Activated T-helper 2 cell treated with anti-CD3 and anti-CD28 coated beads, Interferon-gamma antibody, Interleukin-2, Interleukin-4, amounts not matched to agents 10 μg/mL and 5 μg/mL and 100 μg/mL, durations not matched to agents 14 hours and 24 hours and 36 hours (primary cell): ENCODE results near the gene ZSCAN22. TPM values are rescaled to one million over a fixed set of nuclear protein-coding genes. Genes with fewer than 3 reads are reported as not detected.
A peak's percentile ranks its signal among the peaks of the same experiment; 100 is the strongest.

Experiments
- DNase-seq: peaks from one replicate; pipeline ENCODE4 v3.0.0; 2021; ENCODE audit warnings: low spot score
- H3K27ac Mint-ChIP-seq: one replicate; pipeline ENCODE4 v1.8.0; 2021; ENCODE audit warnings: mixed read lengths
- H3K27me3 Mint-ChIP-seq: one replicate; pipeline ENCODE4 v1.8.0; 2021; ENCODE audit warnings: low read depth, mixed read lengths
- H3K36me3 Mint-ChIP-seq: one replicate; pipeline ENCODE4 v1.8.0; 2021; ENCODE audit warnings: low read depth, mixed read lengths
- H3K4me1 Mint-ChIP-seq: one replicate; pipeline ENCODE4 v1.8.0; 2021; ENCODE audit warnings: low read depth, mixed read lengths
- H3K4me3 Mint-ChIP-seq: one replicate; pipeline ENCODE4 v1.8.0; 2021; ENCODE audit warnings: low read depth, mild to moderate bottlenecking, moderate library complexity, mixed read lengths
- H3K9me3 Mint-ChIP-seq: one replicate; pipeline ENCODE4 v1.8.0; 2021; ENCODE audit warnings: mixed read lengths
- intact Hi-C: fragments of 100-400 bp; cut with micrococcal nuclease; formaldehyde crosslinking; loops from one replicate; pipeline ENCODE4 v1.15.1; 2023
- total RNA-seq: library from RNA; stranded (reverse); gene quantifications from 2 replicates; pipeline ENCODE4 v1.2.3, GENCODE V29; 2022

Gene ZSCAN22
- total RNA-seq, 1 donor from 2014 or later, result 4.9 TPM

- peak overlapping the region; percentile 96 for H3K4me3 Mint-ChIP-seq
These were observed 60.8 kb downstream of the ZSCAN22 start for GRCh38 chr19:58387338-58388174.

GRCh38 chr19:58388175-58388526 is 61.4 kb downstream of the ZSCAN22 start:
- intact Hi-C loops, result loop anchor here (10.0 kb wide), 1 partner anchor 163 kb away; the partner anchor contains the start of gene ZNF544
- Mint-ChIP-seq H3K4me1 (peaks cover 22% of the 10 kb centered on the region), H3K4me3 (peak overlapping the region; percentile 96), H3K27me3 (no peaks in the 10 kb centered on the region), H3K36me3 (peaks cover 50% of the 10 kb centered on the region), H3K9me3 (no peaks in the 10 kb centered on the region), H3K27ac (peak overlapping the region; percentile 94)
- no peak for DNase-seq

More at GRCh38 chr19:58387338-58388174, 60.8 kb downstream of the ZSCAN22 start:
- no peaks in the 10 kb centered on the region for H3K9me3 Mint-ChIP-seq
- no peaks in the 10 kb centered on the region for H3K27me3 Mint-ChIP-seq
- peaks cover 45% of the 10 kb centered on the region for H3K36me3 Mint-ChIP-seq
- peaks cover 24% of the 10 kb centered on the region for H3K4me1 Mint-ChIP-seq
- peak overlapping the region; percentile 94 for H3K27ac Mint-ChIP-seq
- no peak for DNase-seq
- intact Hi-C loops, result loop anchor here (1.0 to 10.0 kb wide), 5 partner anchors 21 to 205 kb away; partner anchors contain the start of genes ZBTB45, ZNF274, ZNF324B and ZNF544

Other genes with a start within 250 kb of the ZSCAN22 start
- gene ZSCAN18, start 228.8 kb upstream of the ZSCAN22 start, total RNA-seq, result 3.0 TPM in 2 replicates
- gene ZNF329, start 176.2 kb upstream of the ZSCAN22 start, total RNA-seq, result 2.0 and 2.1 TPM in 2 replicates
- 18.4 and 19.9 TPM in 2 replicates for gene ZNF274, start 143.9 kb upstream of the ZSCAN22 start, total RNA-seq
- gene ZNF544, start 98.1 kb upstream of the ZSCAN22 start, total RNA-seq, result 42.0 and 49.1 TPM in 2 replicates
- 4.7 and 5.3 TPM in 2 replicates for gene ZNF8, start 48.0 kb upstream of the ZSCAN22 start, total RNA-seq
- gene ERVK3-1, start 21.6 kb upstream of the ZSCAN22 start, total RNA-seq, result 64.2 and 65.0 TPM in 2 replicates
- 11.8 and 13.3 TPM in 2 replicates for gene A1BG, start 26.5 kb downstream of the ZSCAN22 start, total RNA-seq
- gene ZNF497, start 35.8 kb downstream of the ZSCAN22 start, total RNA-seq, result 0.76 and 2.2 TPM in 2 replicates
- gene ZNF837, start 54.0 kb downstream of the ZSCAN22 start, total RNA-seq, result 1.1 and 1.5 TPM in 2 replicates
- gene RPS5, start 60.3 kb downstream of the ZSCAN22 start, total RNA-seq, result 1,217 and 1,244 TPM in 2 replicates
- gene RNF225, start 68.7 kb downstream of the ZSCAN22 start, total RNA-seq, result 0.57 and 0.91 TPM in 2 replicates
- gene ZNF584, start 81.7 kb downstream of the ZSCAN22 start, total RNA-seq, result 11.2 and 12.2 TPM in 2 replicates
- 3.2 and 3.4 TPM in 2 replicates for gene ZNF132, start 113.2 kb downstream of the ZSCAN22 start, total RNA-seq
- 9.6 and 11.3 TPM in 2 replicates for gene ZNF324B, start 124.6 kb downstream of the ZSCAN22 start, total RNA-seq
- 11.6 and 12.3 TPM in 2 replicates for gene ZNF324, start 140.1 kb downstream of the ZSCAN22 start, total RNA-seq
- gene ZNF446, start 149.4 kb downstream of the ZSCAN22 start, total RNA-seq, result 6.6 and 6.9 TPM in 2 replicates
- gene SLC27A5, start 185.0 kb downstream of the ZSCAN22 start, total RNA-seq, result 23.0 and 23.5 TPM in 2 replicates
- 16.6 and 17.7 TPM in 2 replicates for gene ZBTB45, start 192.8 kb downstream of the ZSCAN22 start, total RNA-seq
- gene TRIM28, start 217.1 kb downstream of the ZSCAN22 start, total RNA-seq, result 658 and 662 TPM in 2 replicates
- 102 and 105 TPM in 2 replicates for gene CHMP2A, start 228.1 kb downstream of the ZSCAN22 start, total RNA-seq
- gene UBE2M, start 231.6 kb downstream of the ZSCAN22 start, total RNA-seq, result 133 and 142 TPM in 2 replicates
- 18.8 and 19.0 TPM in 2 replicates for gene MZF1, start 246.3 kb downstream of the ZSCAN22 start, total RNA-seq